GM21723 (cell line): ENCODE results near the gene PDE4D.

Experiments
- ATAC-seq: cut with Tn5 transposase; IDR thresholded peaks from one replicate; pipeline ENCODE4 v1.9.1; 2021; ENCODE audit warnings: mild to moderate bottlenecking, moderate library complexity; ENCODE audit not compliant: unreplicated experiment

PDE4D gene

DNA sequence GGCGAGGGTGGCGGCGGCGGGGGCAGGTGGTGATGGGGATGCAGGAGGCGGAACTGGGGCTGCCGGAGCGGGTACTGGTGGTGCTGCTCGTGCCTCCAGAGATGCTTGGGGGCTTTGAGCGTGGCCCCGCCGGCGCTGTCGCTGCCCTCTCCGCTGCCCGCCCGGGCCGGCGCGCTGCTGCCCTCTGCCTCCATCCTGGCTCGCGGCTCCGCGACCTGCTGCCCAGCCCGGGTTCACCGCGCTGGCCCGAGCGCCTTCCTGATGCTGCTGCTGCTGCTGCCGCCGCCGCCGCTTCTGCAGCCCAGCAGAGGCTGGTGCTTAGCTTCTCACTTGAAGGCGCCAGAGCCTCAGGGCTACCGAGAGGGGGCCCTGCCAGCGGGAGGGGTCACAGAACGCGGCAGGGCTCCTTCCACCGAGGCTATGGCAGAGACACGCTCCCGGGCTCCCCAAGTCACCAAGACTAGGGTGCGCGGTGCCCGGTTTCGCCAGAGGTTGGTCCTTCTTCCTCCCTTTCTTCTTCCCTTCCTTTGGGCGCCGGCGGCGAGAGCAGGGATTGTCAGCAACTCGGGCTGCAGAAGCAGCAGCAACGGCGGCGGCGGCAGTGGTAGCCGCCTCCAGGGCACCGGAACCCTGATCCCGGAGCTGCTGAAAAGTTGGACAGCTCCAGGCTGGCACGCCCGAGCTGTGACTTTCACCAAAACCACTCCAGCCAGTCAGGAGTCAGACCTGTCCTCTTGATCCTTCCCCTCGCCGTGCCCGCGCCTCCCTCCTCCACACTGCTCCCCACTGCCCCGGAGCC is at the start of gene PDE4D:
Gene PDE4D (minus strand): TSS at position 298 of the 799 bp plus-strand sequence.
- no peak for ATAC-seq

DNA sequence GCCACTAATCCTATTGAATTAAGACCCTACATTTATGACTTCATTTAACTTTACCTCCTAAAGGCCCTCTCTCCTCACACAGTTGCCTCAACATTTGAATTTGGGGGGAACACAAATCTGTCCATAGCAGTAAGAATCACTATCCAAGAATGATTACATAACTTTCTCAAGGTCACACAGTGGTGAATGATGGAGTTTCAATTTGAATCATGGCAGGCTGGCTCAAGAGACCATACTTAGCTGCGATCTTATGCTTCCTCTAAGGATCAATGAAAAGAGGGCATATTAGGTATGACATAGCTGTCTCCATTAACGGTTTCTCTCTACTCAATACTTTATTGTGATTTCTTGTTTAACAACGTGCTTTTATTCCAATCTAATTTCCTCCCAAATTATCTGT is 44.1 kb upstream of the PDE4D start:
- ATAC-seq = no peak

DNA sequence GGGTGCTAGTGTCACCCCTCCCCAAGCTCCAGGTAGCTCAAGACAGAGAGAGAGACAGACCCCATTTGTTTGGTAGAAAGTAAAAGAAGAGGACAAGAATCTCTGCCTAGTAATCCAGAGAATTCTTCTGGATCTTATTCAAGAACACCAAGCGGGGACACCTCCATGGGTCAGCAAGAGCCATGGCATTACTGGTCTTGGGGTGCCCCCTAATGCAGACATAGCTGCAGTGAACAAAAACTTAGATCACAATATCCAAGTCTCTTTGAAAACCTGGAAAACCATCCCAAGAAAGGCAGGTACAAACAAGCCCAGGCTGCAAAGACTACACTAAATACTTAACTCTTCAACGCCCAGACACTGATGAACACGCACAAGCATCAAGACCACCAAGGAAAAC is 29.9 kb upstream of the PDE4D start:
- ATAC-seq = no peak

DNA sequence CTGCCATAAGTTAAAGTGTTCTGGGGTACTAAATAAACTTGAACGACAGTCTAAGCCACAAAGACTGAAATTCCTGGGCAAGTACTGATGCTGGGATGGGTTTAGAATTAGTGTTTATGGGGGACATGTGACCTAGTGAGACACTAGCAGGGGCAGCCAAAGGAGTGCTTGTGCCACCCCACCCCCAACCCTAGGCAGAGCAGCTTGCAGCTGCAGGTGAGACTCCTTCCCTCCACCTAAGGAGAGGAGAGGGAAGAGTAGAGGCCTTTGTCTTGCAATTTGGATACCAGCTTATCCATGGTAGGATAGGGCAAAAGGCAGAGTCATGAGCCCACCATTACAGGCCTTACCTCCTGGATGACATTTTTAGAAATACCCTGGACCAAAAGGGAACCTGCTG is 28.7 kb upstream of the PDE4D start:
- ATAC-seq = no peak

DNA sequence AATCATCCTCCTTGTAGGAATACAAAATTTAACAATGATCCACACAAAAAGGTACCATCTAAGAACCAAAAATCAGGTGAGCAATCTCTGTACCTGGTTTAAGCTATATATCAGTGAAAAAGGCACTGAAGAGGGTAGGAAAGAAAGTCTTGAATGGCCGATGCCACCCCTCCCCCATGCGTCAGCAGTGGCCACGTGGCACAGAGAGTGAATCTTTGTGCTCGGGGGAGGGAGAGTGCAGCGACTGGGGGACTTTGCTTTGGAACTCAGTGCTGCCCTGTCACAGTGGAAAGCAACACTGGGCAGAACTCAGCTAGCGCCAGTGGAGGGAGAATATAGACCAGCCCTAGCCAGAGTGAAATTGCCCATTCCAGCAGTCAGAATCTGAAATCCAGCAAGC is 28.3 kb upstream of the PDE4D start:
- no peak for ATAC-seq

DNA sequence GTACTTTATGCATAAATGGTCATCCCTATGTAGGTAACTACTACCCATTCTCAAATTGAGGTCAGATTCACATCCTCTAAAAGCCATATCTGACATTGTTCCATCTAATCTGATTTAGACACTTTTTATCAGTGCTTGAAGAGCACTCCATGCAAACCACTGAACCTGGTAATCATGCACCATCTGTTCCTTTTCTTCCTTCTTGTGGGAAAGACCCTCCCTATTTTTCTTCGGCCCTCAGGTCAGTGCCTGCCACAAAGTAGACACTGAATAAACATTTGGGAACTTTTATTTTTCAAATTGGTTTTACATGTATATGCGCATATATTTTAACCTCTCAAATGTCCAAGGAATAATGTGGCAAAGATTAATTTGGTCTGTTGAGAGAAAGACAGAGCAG is 26.0 kb upstream of the PDE4D start:
- ATAC-seq = no peak

DNA sequence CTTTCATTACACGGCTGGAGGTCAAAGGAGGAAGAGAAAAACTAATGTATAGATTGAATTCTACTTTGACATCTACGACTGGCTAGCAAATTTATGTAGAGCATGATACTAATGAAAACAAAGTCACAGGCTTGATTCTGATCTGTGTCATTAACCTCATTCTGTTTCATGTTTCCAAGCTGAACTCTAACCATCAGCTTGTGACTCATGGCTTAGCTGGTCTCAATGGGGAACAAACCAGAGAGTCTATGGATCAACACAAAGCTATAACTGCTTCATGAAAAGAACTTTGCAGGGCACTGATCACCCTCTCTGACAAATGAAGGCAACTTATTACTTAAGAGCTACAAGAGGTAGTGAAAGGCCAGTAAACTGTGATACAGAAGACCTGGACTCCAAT is 23.6 kb upstream of the PDE4D start:
- ATAC-seq = no peak

DNA sequence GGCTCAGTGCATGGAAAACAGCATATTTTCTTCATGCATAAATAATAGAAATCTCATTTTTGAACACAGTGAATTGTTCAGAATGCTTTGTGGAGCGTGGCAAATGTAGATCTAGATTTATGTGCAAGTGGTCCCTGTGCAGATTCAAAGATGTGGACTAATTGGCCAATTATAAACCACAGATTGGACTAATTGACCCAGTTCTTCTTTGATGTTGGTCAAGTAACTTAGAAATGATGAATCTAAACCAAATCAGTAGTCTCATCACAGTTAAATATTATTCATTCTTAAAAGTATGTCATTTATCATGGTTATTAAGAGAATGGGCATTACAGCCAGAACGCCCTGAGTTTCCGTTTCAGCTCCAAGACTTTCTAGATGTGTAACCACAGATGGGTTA is 11.7 kb upstream of the PDE4D start:
- ATAC-seq = no peak

DNA sequence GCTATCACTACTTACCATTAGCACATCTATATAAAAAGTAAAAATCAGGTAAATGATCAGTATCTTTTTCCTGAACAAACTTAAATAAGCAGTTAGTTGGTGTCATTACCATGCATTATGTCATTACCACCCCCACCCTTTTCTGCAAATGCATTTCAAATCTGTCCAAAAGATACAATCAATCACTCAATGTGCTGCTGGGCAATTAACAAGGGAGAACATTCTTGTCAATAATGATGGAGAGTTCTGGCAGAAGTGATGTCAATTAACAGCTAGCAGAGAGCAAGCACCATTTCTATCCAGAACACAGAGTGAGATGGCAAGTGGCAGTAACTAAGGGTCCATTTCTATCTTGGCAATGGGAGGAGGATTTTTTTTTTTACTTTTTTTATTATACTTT is 3.5 kb upstream of the PDE4D start:
- no peak for ATAC-seq

DNA sequence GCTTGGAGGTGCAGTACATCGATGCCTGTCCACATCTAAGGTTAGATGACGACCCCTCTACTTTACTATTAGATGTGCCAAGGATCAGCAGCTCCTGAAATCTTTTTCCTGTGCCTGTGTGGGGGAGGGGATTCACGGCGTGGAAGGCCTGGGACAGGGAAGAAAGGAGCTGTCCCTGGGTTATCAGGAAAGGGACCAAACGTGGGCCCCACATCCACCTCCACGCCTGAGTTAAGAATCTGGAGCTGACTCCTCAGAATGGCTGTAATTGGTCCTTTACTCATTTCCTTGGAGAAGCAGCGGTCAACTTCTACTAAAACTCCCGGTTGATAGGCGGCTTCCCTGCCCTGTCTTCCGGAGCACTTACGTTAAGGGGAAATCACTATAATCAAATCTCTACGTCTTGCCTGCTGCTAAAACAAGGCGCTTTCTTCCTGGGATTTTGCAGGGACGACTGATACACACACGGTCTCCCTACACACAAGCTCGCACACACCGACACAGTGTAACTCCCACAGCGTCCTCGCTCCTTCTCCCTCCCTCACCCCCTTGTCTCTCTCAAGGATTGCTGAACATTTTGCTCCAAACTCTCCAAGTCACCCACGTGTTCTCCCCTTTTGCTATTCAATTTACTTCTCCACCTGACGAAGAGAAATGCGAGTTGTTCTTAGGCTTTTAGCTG is 1.4 kb downstream of the PDE4D start:
- ATAC-seq = no peak

DNA sequence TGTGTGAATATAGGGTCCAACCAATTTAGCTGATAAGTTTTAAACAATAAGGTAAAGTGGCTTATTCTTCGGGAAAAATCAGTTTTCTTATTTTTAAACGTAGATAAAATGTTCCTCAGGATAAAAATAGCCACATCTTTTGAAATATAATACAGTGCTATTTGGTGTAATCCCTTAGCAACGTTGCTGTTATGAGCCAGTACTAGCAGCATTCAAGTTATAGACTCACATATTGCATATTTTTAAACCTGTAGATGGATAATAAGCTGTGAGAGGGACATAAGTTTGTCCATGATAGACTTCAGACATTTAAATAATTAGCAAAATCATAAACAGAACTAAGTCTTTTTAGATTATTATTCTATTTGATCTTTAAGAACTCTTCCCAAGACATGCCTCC is 6.3 kb downstream of the PDE4D start:
- ATAC-seq = no peak

DNA sequence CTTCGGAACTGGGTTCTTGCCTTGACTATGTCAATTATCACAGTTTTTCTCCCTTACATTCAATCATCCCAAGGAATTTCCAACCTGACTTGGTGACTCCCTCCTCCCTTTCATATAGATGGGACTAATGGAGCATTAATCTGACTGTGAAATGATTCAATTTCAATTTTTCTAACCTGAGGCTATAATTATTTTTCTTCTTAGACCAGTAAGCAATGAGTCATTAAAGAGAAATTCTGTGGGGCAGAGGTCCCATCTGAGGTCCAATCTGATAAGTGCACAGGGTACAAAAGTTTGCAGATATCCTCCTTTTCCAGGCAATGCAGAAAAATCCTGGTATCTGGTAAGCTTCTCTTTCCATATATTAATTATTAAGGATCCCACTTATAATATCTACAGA is 18.9 kb downstream of the PDE4D start:
- no peak for ATAC-seq

DNA sequence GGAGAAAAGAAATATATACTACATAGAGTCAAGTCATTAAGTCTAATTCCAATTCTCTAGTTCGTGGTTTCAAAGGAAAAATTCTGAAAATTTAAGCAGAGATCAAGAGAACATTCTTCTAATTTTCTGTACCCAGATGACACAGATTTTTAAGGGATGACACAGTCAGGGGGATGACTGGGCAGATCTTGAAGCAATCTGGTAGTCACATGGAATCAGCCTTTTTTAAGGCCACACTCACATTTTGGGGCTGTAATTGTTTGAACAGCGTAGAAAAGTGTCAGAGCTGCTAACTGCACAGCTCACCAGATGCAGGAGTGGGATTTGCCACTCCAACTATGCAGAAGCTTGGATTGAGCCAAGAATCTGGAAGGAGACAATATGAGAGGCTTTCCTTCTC is 20.4 kb downstream of the PDE4D start:
- ATAC-seq = no peak

DNA sequence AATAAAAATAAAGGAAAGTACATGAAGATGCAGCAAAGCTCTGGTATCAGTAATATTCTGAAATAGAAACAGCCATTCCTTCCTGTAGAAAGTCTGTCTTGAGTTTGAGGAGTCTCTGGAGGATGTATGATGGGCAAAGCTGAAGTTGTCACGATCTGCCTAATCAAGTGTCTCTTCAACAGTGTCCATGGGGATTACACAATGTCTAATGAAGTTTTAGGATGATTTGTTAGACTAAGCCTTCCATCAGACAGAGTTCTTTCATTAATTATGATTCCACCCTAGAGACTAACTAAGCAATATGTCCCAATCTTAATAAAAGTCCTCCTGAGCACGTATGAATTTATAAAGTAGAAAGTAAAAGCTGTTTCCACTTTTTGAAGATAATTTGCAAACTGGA is 26.9 kb downstream of the PDE4D start:
- no peak for ATAC-seq

DNA sequence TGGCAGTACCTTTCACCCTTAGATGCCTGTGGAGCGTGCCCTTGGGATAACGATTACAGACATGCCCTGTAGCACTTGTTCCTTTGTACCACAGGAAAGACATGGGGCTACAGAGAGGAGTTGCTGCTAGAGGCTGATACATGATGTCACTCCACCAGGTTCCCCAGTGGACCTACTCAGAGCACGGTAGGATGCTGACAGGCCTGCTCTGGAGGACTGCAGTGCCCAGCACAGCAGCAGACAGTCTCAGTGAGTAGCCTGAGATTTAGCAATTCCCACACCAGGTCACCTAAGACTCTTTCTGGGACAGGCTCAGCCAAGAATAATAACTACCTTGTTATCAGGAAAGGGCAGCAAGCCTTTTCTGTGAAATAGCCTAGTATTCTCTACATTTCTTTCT is 28.8 kb downstream of the PDE4D start:
- ATAC-seq = no peak

DNA sequence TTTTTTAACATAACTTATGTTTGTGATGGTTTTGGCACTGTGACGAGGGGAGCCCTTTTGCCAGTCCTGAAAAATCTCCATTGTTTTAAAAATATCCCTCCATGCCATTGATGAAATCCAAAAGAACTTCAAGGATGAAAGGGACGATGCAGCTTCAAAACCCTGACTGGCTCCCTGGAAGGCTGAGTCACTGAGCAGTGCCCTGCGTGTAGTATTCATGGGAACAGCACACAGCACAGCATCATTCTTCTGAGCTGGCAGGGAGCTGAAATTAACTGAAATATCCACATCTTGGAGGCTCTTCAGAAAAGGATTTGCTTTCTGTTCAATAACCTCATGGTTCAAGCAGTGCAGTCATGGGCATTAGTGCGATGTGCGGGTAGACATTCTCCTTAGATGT is 29.7 kb downstream of the PDE4D start:
- no peak for ATAC-seq

DNA sequence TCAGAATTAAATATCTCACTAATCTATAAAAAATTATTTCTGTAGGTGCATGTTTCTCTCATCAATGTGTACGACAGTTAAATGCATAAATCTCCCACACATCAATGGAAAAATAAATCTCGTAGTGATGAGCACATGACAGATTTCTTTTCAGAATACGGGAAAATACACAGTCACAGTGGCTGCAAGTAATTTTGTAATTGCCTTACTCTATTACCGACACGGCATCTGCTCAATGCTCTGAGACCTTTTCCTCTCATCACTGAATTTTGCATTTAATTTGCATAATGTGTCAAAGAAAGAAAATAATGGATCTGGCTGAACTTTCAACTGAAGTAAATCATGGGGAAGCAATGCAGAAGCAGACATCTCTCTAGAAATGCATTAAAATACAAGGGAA is 37.2 kb downstream of the PDE4D start:
- no peak for ATAC-seq

DNA sequence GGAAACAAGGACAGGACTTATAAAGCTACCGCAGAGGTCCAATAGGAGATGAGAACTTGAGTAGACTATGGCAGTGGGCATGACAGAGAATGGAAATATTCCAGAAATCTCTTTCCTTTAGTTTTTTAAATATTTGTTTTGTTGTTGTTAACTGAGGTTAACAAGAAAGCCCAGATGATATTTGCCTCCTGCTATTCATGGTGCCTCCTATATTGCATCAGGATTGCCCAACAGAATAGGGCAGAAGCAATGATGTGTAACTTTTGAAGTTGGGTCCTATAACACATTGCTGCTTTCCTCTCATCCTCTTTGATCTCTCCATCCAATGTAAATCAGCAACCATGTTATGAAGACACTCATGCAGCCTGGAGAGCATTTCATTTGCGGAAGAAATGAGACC is 42.8 kb downstream of the PDE4D start:
- no peak for ATAC-seq

DNA sequence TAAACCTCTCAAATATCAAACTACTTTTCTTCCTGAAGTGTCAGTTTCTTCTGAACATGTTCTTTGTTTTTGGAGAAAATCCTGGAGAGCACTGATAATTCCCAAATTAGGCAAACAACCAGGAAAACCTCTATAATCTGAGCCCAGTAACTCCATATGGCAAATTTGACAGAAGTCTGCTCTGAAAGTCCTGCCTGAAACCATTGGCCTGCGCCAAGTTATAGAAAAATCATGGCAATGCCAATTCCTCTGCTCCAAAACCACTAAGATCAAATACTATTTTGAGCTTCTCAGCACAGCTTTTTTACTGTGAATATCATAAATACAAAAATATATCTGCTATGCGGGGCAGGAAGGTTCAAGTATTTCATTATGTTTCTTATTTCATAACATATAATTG is 45.9 kb downstream of the PDE4D start:
- no peak for ATAC-seq

DNA sequence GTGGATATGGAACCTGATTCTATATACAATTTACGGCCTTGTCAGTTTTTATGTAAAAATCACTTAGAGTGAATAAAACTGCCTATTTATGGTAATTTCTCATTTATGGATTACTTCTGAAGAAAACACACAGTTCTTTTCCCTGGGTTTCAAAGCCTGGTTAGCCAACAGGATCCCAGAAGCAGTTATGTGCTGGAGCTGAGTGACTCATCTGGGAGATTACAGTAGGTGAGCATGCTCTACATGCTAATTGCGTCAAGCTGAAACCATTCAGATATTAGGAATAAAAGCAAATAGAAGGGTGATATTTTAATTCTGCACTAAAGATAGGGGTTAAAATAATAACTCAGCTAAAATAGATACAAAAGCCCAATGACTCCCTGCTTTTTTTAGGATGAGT is 47.8 kb downstream of the PDE4D start:
- ATAC-seq = no peak

DNA sequence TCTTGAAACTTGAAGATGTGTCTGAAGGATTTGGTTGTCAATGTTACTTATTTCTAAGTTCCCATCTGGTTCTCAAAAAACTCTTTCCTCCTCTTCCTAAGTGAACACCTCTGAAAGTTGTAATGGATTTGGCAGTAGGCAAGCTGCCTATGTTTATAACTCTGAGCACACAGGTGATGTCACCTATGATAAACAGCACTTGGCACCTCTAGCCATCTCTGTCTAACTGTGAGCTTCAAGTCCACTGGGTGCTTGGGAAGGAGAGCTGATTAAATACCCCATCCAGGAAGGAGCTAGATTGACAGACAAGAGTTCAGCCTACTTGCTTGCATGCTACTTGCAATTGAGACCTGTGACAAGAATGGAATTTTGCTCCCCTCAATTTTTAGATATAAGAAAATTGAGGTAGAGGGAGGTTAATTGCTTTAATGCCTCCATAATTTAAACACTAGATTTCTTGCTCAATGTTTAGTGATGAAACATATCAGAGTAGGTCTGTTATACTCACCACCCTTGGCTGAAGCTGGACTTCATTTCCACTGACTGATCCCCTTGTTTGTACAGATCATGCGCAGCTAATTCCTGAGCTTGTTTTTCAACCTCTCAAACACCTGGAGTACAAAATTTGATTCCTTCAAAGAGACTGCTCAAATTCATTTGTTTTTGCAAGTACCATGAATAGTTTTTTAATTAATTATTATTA is 49.9 kb downstream of the PDE4D start:
- no peak for ATAC-seq

DNA sequence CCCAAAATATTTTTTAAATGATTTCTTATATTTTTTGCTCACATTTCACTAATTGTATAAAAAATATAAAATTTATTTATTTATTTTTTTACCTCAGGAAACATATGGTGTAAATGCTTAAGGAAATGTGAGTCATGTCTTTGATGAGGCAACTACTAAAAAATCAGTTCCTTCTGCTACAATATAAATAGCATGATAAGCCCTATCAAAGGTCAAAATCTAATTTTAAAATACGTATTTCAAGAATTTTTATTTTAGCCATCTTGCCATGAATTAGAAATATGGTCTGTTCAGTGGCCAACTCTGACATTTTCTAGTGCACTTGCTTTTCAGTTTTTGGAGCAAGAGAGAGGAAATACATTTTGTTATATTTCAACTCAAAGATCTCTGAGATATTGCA is 50.5 kb downstream of the PDE4D start:
- no peak for ATAC-seq
